K562 (cell line): ENCODE results near the gene DAPK2. TPM values are rescaled to one million over a fixed set of nuclear protein-coding genes. Genes with fewer than 3 reads are reported as not detected.

Experiments
- ATAC-seq: fragments of 200-7000 bp; cut with Tn5 transposase; 3 replicates; pipeline ENCODE4 v1.9.1; 2020; ENCODE audit warnings: moderate library complexity
- BruUV-seq: library from RNA; stranded (reverse); fragments of 400-500 nt; replicated peaks from 2 replicates; lab custom pipeline; 2021; lab: Mats Ljungman, UMichigan
- CTCF ChIA-PET: fragments of 300-600 bp; formaldehyde crosslinking; extraction: SDS; loops from one replicate; lab custom pipeline; 2021; ENCODE audit warnings: low intra/inter-chr PET ratio; lab: Yijun Ruan, JAX
- POLR2A ChIA-PET: fragments of 300-600, 350-650 bp; sonication (Branson Sonifier 250); formaldehyde crosslinking; extraction: SDS; loops from one replicate; lab custom pipeline; 2021; ENCODE audit warnings: antibody characterized with exemption, inconsistent platforms; lab: Yijun Ruan, JAX
- DNase-seq, 4 experiments: peaks; one replicate each; pipeline versions ENCODE4 v3.0.0 to v3.0.0-alpha.2; 2011 to 2018; ENCODE audit warnings: low spot score in 3 of 4, mixed read lengths in 3 of 4; ENCODE audit errors: extremely low read depth in 1 of 4
- FAIRE-seq: peaks from 2 replicates; lab custom pipeline; 2011; peaks lifted over from hg19 to GRCh38; lab: Jason Lieb, UNC
- H2AFZ ChIP-seq: 2 replicates; pipeline ENCODE4 v1.6.0; 2011; ENCODE audit warnings: low read depth, low read length, control low read depth, inconsistent platforms
- H3K27ac ChIP-seq: fragments of 200-600 bp; 3 replicates; pipeline ENCODE4 v1.8.0; 2011; ENCODE audit warnings: low read depth, mild to moderate bottlenecking, control low read depth, inconsistent platforms, low read length, moderate library complexity, mixed read lengths; ENCODE audit errors: extremely low read depth
- H3K27me3 ChIP-seq, 2 experiments: fragments of 300-600 bp in 1 of 2; 2 replicates in 1 of 2; 3 replicates in 1 of 2; pipeline versions ENCODE4 v1.6.0 to v1.8.0; 2011; ENCODE audit warnings: inconsistent platforms in 2 of 2, low read length in 2 of 2, mild to moderate bottlenecking in 1 of 2, mixed read lengths in 1 of 2, moderate library complexity in 1 of 2; ENCODE audit not compliant: control insufficient read depth in 2 of 2, insufficient read depth in 2 of 2
- H3K36me3 ChIP-seq: fragments of 300-600 bp; 3 replicates; pipeline ENCODE4 v1.8.0; 2011; ENCODE audit warnings: mild to moderate bottlenecking, low read length, inconsistent platforms; ENCODE audit not compliant: control insufficient read depth, insufficient read depth
- H3K4me1 ChIP-seq, 2 experiments: fragments of 200-600 bp in 1 of 2; replicated peaks in 1 of 2; 2 replicates in 1 of 2; 3 replicates in 1 of 2; pipeline versions ENCODE4 v1.5.1 to v1.8.0; 2011; ENCODE audit warnings: inconsistent platforms in 2 of 2, low read length in 2 of 2, mild to moderate bottlenecking in 1 of 2, mixed read lengths in 1 of 2, moderate library complexity in 1 of 2; ENCODE audit not compliant: control insufficient read depth in 2 of 2, insufficient read depth in 2 of 2
- H3K4me2 ChIP-seq: 2 replicates; pipeline ENCODE4 v1.6.1; 2011; ENCODE audit warnings: low read length, control low read depth, inconsistent platforms, mixed read lengths; ENCODE audit not compliant: insufficient read depth
- H3K4me3 ChIP-seq: fragments of 200-600 bp; sonication (generic), shearing (Covaris generic); 2 replicates; pipeline ENCODE4 v1.5.1; 2016; ENCODE audit warnings: control low read depth, inconsistent platforms
- H3K79me2 ChIP-seq: fragments of 200-600 bp; 3 replicates; pipeline ENCODE4 v1.8.0; 2011; ENCODE audit warnings: low read length, inconsistent platforms; ENCODE audit not compliant: control insufficient read depth, insufficient read depth
- H3K9ac ChIP-seq, 2 experiments: 2 replicates each; pipeline versions ENCODE4 v1.6.0 to v1.6.1; 2011; ENCODE audit warnings: low read depth in 2 of 2, low read length in 2 of 2, control low read depth in 1 of 2, inconsistent platforms in 1 of 2, mild to moderate bottlenecking in 1 of 2, mixed read lengths in 1 of 2; ENCODE audit not compliant: insufficient read depth in 1 of 2
- H3K9me1 ChIP-seq: one replicate; pipeline ENCODE4 v1.6.0; 2011; ENCODE audit warnings: inconsistent platforms, mild to moderate bottlenecking, low read length, moderate library complexity; ENCODE audit not compliant: control insufficient read depth, insufficient read depth
- H3K9me3 ChIP-seq: replicated peaks from 2 replicates; pipeline ENCODE4 v1.5.1; 2011; ENCODE audit warnings: low read depth, low read length, inconsistent platforms; ENCODE audit not compliant: control insufficient read depth, insufficient read depth
- H4K20me1 ChIP-seq: replicated peaks from 2 replicates; pipeline ENCODE4 v1.6.1; 2011; ENCODE audit warnings: low read length, inconsistent platforms, mixed read lengths; ENCODE audit not compliant: control insufficient read depth, insufficient read depth
- ESRRA ChIP-seq: fragments of 450-650 bp; IDR thresholded peaks from 2 replicates; pipeline ENCODE4 v1.6.1; 2014; ENCODE audit warnings: low read depth, mild to moderate bottlenecking, moderate library complexity, borderline replicate concordance
- HDAC6 ChIP-seq: IDR thresholded peaks from 2 replicates; pipeline ENCODE4 v1.6.1; 2012; ENCODE audit warnings: low read depth, mild to moderate bottlenecking, control low read depth, inconsistent platforms, low read length, moderate library complexity
- RBM22 ChIP-seq: fragments of 200-400 bp; formaldehyde crosslinking; IDR thresholded peaks from 2 replicates; pipeline ENCODE4 v1.6.1; 2018; ENCODE audit warnings: low read length, low read depth; ENCODE audit not compliant: poor library complexity, severe bottlenecking
- TSHZ1 ChIP-seq: fragments of 250-450 bp; sonication (Bioruptor Pico); IDR thresholded peaks from 2 replicates; pipeline ENCODE4 v1.4.0; 2020; ENCODE audit warnings: mild to moderate bottlenecking, moderate library complexity
- WGBS: fragments of 100-300 bp; shearing (Covaris generic); methylation state at CpG from one replicate; pipeline ENCODE4 v1.1.6; 2016; ENCODE audit warnings: low coverage, mixed read lengths; ENCODE audit not compliant: insufficient coverage; ENCODE audit errors: missing lambda C conversion rate; 5-methylcytosine and 5-hydroxymethylcytosine counted together
- in situ Hi-C: fragments of 300-500 bp; cut with MboI; formaldehyde crosslinking; loops from 4 replicates; pipeline ENCODE4 v1.15.0; 2018; ENCODE audit warnings: inconsistent platforms, mixed read lengths
- intact Hi-C: fragments of 100-400 bp; cut with micrococcal nuclease; formaldehyde crosslinking; loops from 2 replicates; pipeline ENCODE4 v1.14.2; 2022
- polyA plus RNA-seq, 8 experiments: library from polyadenylated mRNA; depleted of rRNA in 4 of 8; stranded (reverse) in 5 of 8; unstranded in 3 of 8; fragments of >200 nt; fragmentation: Nextera tagmentation in 2 of 8; fragmentation: Illumina TruSeq in 1 of 8; extraction: Ambion mirVana in 2 of 8; extraction: Trizol in 1 of 8; gene quantifications; 2 replicates each; pipeline versions ENCODE4 v1.2.1 to v1.2.3, GENCODE V29; 2011 to 2014; ENCODE audit warnings: inconsistent platforms in 1 of 8, missing spikeins in 1 of 8
- total RNA-seq, 7 experiments: library from RNA; depleted of rRNA in 6 of 7; stranded (reverse); fragments of >200 nt in 6 of 7; fragmentation: Illumina TruSeq in 2 of 7; extraction: Trizol in 2 of 7; gene quantifications; 2 replicates each; pipeline versions ENCODE4 v1.2.1 to v1.2.3, GENCODE V29; 2011 to 2021; ENCODE audit warnings: low replicate concordance in 1 of 7

The DAPK2 gene
- total and polyA plus RNA-seq, 9 of the 15 experiments (the other 6 are each of a cell fraction or from before 2014, with no cell fraction given), result 0.14 to 5.2 (median 2.2) TPM

DNA sequence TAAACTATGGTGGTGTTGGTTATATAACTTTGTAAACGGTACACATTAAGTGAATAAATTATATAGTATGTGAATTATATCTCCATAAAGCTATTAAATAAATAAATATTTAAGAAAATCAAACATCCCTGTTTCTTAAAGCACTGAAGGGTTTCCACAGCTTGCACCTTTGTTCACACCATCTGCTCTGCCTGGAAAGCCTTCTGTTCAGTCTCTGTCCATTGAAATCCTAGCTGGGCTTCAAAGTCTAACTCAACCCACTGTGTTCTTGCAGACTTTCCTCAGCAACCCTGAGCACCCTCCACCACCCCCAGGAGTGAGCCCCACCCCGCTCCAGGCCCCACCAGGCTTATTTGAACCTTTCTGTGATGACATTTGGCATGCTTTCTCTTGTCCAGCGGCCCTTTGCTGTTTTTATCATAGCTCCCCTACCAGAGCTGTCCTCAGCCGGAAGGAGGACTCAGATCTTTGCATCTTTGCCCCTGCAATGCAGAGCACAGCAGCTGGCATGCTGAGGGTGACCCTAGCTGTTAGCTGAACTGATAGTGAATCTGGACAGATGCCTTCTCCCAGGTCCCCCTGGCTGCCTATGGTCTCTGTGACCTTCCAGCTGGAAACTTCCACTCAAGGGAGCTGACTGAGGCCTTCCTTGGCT is 105.2 kb downstream of the DAPK2 start:
- H3K36me3 ChIP-seq, result no peaks in the 10 kb centered on the region
- H3K9me1 ChIP-seq, result no peaks in the 10 kb centered on the region
- H3K27me3 ChIP-seq, result no peaks in the 10 kb centered on the region
- in situ Hi-C loops (no loop called here), intact Hi-C loops (no loop called here)
- no peak overlapping the region for H3K4me2 ChIP-seq
- no peaks in the 10 kb centered on the region for H4K20me1 ChIP-seq
- H2AFZ ChIP-seq, result no peak overlapping the region
- no peaks in the 10 kb centered on the region for H3K79me2 ChIP-seq
- ChIA-PET POLR2A (interaction anchor here (0.6 to 0.7 kb wide), 5 partner anchors 185 to 337 kb away, joined by 3 to 4 read pairs (median 3); partner anchors contain the start of gene SNX22), CTCF (no interaction called here)
- no TSS peak for BruUV-seq
- H3K9me3 ChIP-seq, result no peaks in the 10 kb centered on the region
- no peak for TF ChIP-seq ESRRA
- TF ChIP-seq TSHZ1, result no peak
- TF ChIP-seq HDAC6, result no peak
- no peak for TF ChIP-seq RBM22
- H3K9ac ChIP-seq, result no peak overlapping the region
- H3K4me1 ChIP-seq, result peaks cover 11 to 24% of the 10 kb centered on the region in 2 experiments; a peak in 4 of 5 replicates
- no peak overlapping the region for H3K27ac ChIP-seq
- WGBS, result 43% methylated on average over 4 of the region's 4 CpGs
- H3K4me3 ChIP-seq, result no peak overlapping the region
- no peak for DNase-seq
- no peak for FAIRE-seq
- ATAC-seq, result no peak
